Skeletal muscle cell (primary cell): ENCODE measurements around the gene TNFRSF21.
"Not testable (repeated sequence)": the region's sequence is repeated elsewhere in the genome, so short reads cannot be mapped to it uniquely, and the experiment has no call there.

Experiments used
- DNase-seq: peaks from one replicate; pipeline ENCODE4 v3.0.0-alpha.2; 2010; ENCODE audit warnings: low read depth
- H3K4me3 ChIP-seq: 2 replicates; pipeline ENCODE4 v1.5.1; 2011; ENCODE audit warnings: low read depth, mild to moderate bottlenecking, control low read depth, low read length, moderate library complexity

Gene TNFRSF21

GRCh38 chr6:47309291-47310130 lies at the start of gene TNFRSF21:
TSS of gene TNFRSF21 (minus strand) at chr6:47309905. CDS start at chr6:47309511, 394 bp downstream.
- H3K4me3 ChIP-seq: peak within 1 kb of the TSS; percentile 77
- peak; percentile 52 for DNase-seq

DNA sequence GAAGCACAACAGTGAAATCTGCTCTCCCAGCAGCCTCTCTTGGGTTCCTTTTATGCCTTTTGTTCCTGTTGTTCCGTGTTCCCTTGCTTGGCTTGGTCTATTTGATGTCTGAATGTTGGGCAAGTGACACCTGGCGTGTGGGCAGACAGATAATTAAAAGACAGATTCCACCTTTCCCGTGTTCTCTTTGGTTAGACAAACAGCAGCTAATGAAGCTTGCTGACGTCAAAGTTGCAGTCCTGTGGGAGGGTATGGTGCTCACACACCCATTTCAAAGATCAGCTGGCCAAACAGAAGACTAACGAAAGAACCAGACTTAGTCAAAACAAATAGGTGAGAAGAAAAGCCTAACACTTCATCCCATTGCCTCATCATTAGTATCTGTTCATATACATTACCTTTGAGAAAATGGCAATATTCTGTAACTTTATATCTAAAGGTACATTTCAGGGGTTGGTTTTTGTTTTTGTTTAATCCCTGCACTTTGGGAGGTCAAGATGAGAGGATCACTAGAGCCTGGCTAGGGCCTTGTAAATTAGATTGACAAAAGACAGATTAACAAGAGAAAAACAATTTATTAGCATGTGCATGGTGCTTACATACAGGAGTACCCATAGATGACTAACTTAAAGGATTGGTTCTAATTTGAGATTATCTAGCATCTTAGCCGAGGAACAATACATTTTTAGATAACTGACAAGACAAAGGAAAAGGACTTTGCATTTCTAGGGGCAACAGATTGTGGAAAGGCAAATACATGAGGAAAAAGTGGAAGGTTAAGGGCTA lies 48.9 kb upstream of the TNFRSF21 start:
- DNase-seq: no peak
- H3K4me3 ChIP-seq: no peak overlapping the region

DNA sequence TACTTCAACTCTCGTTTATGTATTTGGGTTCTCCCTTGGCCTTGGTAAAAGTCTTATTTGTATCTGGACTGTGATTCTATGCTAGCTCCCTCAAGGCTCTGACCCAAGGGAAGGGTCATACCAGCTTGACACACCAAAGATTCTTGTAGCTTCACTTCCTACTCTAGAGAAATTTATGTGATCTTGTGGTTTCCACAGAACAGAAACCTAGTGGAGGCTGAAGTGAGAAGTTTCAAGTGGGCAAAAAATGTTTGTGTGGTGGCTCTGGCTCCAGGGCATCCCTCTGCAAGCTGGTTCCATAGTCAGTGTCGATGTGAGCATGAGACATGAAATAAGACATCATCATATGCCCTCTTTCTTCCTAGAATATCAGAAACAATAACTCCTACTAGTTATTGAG lies 48.1 kb upstream of the TNFRSF21 start:
- H3K4me3 ChIP-seq: no peak overlapping the region
- DNase-seq: no peak

DNA sequence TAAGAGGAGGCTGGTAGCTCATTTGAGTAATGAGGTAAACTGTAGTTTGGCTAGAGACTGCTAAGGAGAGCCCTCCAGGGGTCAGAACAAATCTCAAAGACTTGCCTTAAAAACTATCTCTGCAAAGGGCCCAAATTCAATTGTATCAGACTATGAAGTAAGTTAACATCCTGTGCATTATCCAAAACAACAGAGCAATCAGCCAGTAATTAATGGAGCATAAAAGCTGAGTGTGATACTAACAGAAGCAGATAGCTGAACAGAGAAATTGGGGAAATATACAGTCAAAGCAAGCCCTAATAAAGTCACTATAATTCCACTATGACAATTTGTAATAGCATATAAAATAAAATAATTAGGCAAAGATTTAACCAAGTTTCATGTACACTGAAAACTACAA lies 45.8 kb upstream of the TNFRSF21 start:
- H3K4me3 ChIP-seq: no peak overlapping the region
- DNase-seq: no peak

GRCh38 chr6:47353871-47354270 lies 44.2 kb upstream of the TNFRSF21 start:
- H3K4me3 ChIP-seq: no peak overlapping the region
- DNase-seq: no peak

- DNase-seq: no peak
- no peak overlapping the region for H3K4me3 ChIP-seq
Observed at GRCh38 chr6:47352966-47353365, 43.3 kb upstream of the TNFRSF21 start.

GRCh38 chr6:47352194-47352920 lies 42.7 kb upstream of the TNFRSF21 start:
- no peak for DNase-seq
- H3K4me3 ChIP-seq: no peak overlapping the region

DNA sequence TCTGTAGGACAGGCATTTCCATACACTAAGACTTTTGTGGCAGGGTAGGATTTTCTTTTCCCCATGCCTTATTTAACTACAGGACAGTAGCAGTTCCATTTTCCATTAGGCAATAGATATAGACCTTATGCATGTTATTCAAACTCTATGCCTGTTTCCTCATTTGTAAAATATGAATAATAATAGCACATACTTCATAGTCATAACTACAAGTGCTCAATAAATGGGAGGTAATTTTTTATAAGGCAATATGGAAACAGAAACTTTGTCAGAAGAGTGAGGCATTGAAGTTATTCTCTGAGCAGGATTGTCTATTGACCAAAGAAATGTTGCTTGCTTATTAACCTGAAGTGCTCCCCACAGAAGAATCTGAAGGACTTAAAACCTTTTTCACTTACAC lies 41.9 kb upstream of the TNFRSF21 start:
- no peak for DNase-seq
- H3K4me3 ChIP-seq: no peak overlapping the region

GRCh38 chr6:47349931-47350330 lies 40.2 kb upstream of the TNFRSF21 start:
- H3K4me3 ChIP-seq: no peak overlapping the region
- no peak for DNase-seq

DNA sequence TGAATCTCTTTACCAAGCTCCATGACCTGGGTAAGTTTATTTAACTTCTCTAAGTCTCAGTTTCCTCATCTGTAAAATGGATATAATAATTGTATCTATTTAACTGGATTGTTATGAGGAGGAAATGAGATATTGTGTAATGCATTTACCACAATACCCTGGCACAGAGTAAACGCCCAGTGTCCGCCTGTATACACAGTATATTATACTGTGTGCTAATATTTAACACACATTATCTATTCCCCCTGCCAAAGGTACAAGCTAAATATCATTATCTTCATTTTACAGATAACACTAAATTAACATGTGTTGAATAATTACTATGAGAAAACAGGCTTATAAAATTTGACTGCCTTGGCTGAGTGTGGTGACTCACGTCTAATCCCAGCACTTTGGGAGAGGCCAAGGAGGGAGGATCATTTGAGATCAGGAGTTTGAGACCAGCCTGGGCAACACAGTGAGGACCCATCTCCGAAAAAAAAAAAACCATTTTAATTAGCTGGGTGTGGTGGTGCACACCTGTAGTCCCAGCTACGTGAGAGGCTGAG lies 38.7 kb upstream of the TNFRSF21 start:
- no peak overlapping the region for H3K4me3 ChIP-seq
- DNase-seq: no peak

DNA sequence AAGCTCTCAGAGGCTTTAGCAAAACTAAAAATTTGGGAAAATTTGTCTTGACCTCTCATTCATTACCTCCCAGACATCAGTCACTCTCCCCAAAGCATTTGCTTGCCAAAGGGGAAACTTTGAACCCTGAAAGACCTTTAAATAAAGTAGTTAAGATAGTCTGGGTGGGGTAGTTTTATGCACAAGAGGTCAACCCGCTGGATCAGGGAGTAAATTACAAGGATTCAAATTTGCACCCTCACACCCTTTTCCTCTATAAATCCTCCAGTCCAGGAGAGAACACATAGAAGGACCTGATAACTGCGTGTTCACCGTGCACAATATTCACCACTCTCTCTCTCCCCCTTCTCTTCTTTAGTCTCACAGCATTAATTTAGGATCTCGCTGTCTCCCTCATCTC lies 36.1 kb upstream of the TNFRSF21 start:
- no peak for DNase-seq

DNA sequence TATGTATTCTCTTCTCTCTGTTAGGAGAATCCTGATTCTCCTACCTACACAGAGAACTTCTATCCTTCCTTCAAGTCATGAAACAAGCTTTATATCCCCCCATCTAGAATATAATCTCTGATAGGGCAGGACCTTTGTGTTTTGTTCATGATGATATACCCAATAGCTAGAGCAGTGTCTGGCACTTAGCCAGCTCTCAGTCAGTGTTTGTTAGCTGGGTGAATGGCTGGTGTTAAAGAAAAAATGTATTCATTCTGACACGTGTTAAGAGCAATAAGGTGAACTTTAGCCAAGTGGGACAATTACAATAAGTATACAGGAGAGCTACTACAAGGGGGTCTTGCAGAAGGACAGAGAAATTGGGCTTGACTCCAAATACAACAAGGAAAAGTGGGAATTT lies 34.3 kb upstream of the TNFRSF21 start:
- no peak for DNase-seq
- no peak overlapping the region for H3K4me3 ChIP-seq

More for the DNA sequence above, 36.1 kb upstream of the TNFRSF21 start:
- no peak overlapping the region for H3K4me3 ChIP-seq

DNA sequence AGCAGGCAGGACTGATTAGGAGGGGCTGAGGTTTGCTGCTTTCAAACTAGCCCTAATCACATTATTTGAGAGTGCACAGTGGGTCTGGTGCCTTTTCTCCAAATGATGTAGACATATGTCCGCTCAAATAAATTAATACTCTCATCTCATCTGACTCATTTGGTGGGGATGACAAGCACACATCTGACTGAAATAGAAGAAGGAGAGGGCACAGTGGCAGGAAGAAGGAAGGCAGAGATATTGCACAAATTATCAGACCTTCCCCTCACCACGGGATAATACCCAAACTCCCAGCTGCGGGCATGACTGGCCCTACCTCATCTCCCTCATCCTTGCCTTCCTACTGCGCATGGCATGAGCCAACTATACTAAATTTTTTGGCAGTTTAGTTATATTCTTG lies 33.9 kb upstream of the TNFRSF21 start:
- no peak overlapping the region for H3K4me3 ChIP-seq
- no peak for DNase-seq

DNA sequence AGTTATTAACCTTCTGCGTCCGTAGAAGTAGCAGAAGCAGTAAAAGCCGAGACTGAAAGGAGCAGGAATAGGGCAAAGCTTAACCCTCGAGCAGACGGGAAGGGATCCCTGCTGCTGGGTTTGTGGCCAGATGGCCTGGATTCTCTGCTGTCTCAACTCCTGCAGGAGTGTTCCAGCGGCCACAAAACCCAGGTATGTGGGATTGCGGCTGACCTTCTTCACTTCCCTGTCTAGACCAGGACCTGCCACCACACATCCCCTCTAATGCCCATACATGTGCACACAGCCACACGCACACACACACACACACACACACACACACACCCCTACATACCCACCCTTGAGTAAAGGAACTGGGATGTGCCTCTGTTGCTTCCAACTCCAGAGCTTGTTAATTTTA lies 33.1 kb upstream of the TNFRSF21 start:
- no peak for DNase-seq
- no peak overlapping the region for H3K4me3 ChIP-seq

GRCh38 chr6:47337519-47337918 lies 27.8 kb upstream of the TNFRSF21 start:
- no peak for DNase-seq
- H3K4me3 ChIP-seq: no peak overlapping the region

DNA sequence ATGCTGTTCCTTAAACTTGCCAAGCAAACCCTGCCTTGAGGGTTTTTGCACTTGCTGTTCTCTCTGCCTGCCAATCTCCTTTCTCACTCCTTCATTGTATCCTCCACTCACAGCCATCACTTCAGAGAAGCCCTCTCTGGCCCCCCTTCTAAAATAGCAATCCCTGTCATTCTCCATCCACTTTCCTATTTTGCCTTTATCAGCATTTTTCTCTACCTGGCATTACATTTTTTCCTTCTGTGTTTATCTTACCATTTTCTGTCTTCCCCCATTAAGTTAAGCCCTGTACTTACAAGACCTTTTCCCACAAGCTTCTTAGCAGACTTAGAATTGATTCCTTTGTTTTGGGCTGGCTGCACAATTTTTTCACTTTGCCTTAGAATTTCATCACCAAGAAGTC lies 26.6 kb upstream of the TNFRSF21 start:
- no peak for DNase-seq
- H3K4me3 ChIP-seq: no peak overlapping the region

GRCh38 chr6:47335466-47335865 lies 25.8 kb upstream of the TNFRSF21 start:
- no peak overlapping the region for H3K4me3 ChIP-seq
- DNase-seq: no peak

DNA sequence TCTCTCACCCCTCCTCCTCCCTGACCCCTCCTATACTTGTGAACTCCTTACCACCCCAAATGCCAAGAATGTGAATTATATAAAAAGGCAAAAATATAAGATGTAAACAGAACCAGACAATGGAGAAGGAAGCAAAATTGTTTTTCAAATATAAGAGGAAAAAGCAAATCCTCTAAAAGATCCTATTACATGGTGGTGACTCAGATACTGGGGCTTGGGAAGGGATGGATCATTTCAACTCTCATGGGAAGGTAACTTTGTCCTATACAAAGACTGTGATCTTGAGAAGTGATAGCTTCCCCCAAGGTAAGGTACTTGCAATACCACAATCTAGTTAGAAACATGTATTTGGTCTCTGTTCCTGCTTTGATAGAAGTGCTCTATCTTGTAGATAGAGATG lies 24.6 kb upstream of the TNFRSF21 start:
- H3K4me3 ChIP-seq: no peak overlapping the region
- no peak for DNase-seq

GRCh38 chr6:47328606-47329005 lies 18.9 kb upstream of the TNFRSF21 start:
- DNase-seq: not testable (repeated sequence)

DNA sequence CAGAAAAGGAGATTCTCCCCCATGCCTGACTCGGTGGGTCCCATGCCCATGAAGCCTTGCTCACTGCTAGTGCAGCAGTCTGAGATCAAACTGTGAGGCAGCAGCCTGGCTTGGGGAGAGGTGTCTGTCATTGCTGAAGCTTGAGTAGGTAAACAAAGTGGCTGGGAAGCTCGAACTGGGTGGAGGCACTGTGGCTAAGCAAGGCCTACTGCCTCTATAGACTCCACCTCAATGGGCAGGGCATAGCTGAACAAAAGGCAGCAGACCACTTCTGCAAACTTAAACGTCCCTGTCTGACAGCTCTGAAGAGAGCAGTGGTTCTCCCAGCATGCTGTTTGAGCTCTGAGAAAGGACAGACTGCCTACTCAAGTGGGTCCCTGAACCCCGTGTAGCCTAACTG lies 18.4 kb upstream of the TNFRSF21 start:
- not testable (repeated sequence) for DNase-seq, H3K4me3 ChIP-seq

More at GRCh38 chr6:47328606-47329005, 18.9 kb upstream of the TNFRSF21 start:
- H3K4me3 ChIP-seq: not testable (repeated sequence)
